H1 (cell line): ENCODE measurements around the gene CMSS1. TPM values are rescaled to one million over a fixed set of nuclear protein-coding genes. Genes with fewer than 3 reads are reported as not detected.
A peak's percentile ranks its signal among the peaks of the same experiment; 100 is the strongest.

Experiments used
- CTCF ChIA-PET: fragments of 300-600 bp; sonication (Branson Sonifier 250); formaldehyde crosslinking; loops from one replicate; lab custom pipeline; 2021; ENCODE audit not compliant: partially characterized antibody; lab: Charles Lee
- POLR2A ChIA-PET: fragments of 300-600 bp; sonication (Branson Sonifier 250); formaldehyde crosslinking; loops from one replicate; lab custom pipeline; 2021; ENCODE audit warnings: inconsistent platforms; ENCODE audit not compliant: partially characterized antibody; lab: Charles Lee
- DNase-seq, 2 experiments: peaks; one replicate each; pipeline versions ENCODE4 v3.0.0 to v3.0.0-alpha.2; 2010 to 2022; ENCODE audit warnings: low spot score in 2 of 2, low read depth in 1 of 2, mixed read lengths in 1 of 2
- FAIRE-seq: peaks from 2 replicates; lab custom pipeline; 2011; peaks lifted over from hg19 to GRCh38; lab: Jason Lieb, UNC
- H2AFZ ChIP-seq: 2 replicates; pipeline ENCODE4 v1.8.1; 2012; ENCODE audit warnings: low read length, inconsistent platforms
- H2AK5ac ChIP-seq: 2 replicates; pipeline ENCODE4 v1.6.1; 2013; ENCODE audit warnings: low read depth, low read length
- H2BK120ac ChIP-seq: replicated peaks from 2 replicates; pipeline ENCODE3; 2013; ENCODE audit warnings: low read depth, low read length, inconsistent platforms
- H2BK12ac ChIP-seq: 2 replicates; pipeline ENCODE4 v1.6.1; 2013; ENCODE audit warnings: low read depth, low read length
- H2BK15ac ChIP-seq: 2 replicates; pipeline ENCODE4 v1.6.1; 2013; ENCODE audit warnings: low read length
- H2BK20ac ChIP-seq: 2 replicates; pipeline ENCODE4 v1.6.1; 2013; ENCODE audit warnings: low read length
- H2BK5ac ChIP-seq: 2 replicates; pipeline ENCODE4 v1.6.1; 2013; ENCODE audit warnings: low read depth, low read length
- H3K14ac ChIP-seq: 2 replicates; pipeline ENCODE4 v1.6.1; 2013; ENCODE audit warnings: inconsistent platforms; ENCODE audit not compliant: insufficient read length
- H3K18ac ChIP-seq: 2 replicates; pipeline ENCODE4 v1.6.1; 2013; ENCODE audit warnings: low read length; ENCODE audit errors: extremely low read depth
- H3K23ac ChIP-seq: 2 replicates; pipeline ENCODE4 v1.6.1; 2013; ENCODE audit warnings: inconsistent platforms; ENCODE audit not compliant: insufficient read length
- H3K23me2 ChIP-seq: 2 replicates; pipeline ENCODE4 v1.6.1; 2013; ENCODE audit warnings: low read depth, low read length
- H3K27ac ChIP-seq: 2 replicates; pipeline ENCODE4 v1.6.1; 2011; ENCODE audit warnings: low read depth, low read length, inconsistent platforms
- H3K27me3 ChIP-seq, 4 experiments: replicated peaks in 1 of 4; 1 replicate in 1 of 4; 2 replicates in 3 of 4; pipeline versions ENCODE4 v1.6.1 to v1.8.1; 2011 to 2013; ENCODE audit warnings: low read length in 3 of 4, mild to moderate bottlenecking in 3 of 4, inconsistent platforms in 2 of 4, mixed read lengths in 2 of 4, moderate library complexity in 1 of 4; ENCODE audit not compliant: control insufficient read depth in 3 of 4, insufficient read depth in 3 of 4; ENCODE audit errors: extremely low read depth in 1 of 4
- H3K36me3 ChIP-seq, 4 experiments: 2 replicates each; pipeline versions ENCODE4 v1.6.1 to v1.8.1; 2011 to 2013; ENCODE audit warnings: mild to moderate bottlenecking in 4 of 4, low read length in 3 of 4, moderate library complexity in 2 of 4, control low read depth in 1 of 4, inconsistent platforms in 1 of 4; ENCODE audit not compliant: insufficient read depth in 4 of 4, control insufficient read depth in 2 of 4
- H3K4ac ChIP-seq: replicated peaks from 2 replicates; pipeline ENCODE3; 2013; ENCODE audit warnings: low read length, low read depth, mixed read lengths, inconsistent platforms; ENCODE audit not compliant: insufficient read length
- H3K4me1 ChIP-seq, 4 experiments: replicated peaks in 1 of 4; 1 replicate in 1 of 4; 2 replicates in 3 of 4; pipeline versions ENCODE4 v1.6.1 to v1.8.1; 2011 to 2013; ENCODE audit warnings: low read length in 3 of 4, inconsistent platforms in 2 of 4, mixed read lengths in 1 of 4; ENCODE audit not compliant: insufficient read depth in 4 of 4, control insufficient read depth in 3 of 4
- H3K4me2 ChIP-seq, 2 experiments: 2 replicates each; pipeline versions ENCODE4 v1.6.1 to v1.8.1; 2011 to 2013; ENCODE audit warnings: low read depth in 2 of 2, low read length in 2 of 2, control low read depth in 1 of 2, inconsistent platforms in 1 of 2, mild to moderate bottlenecking in 1 of 2; ENCODE audit not compliant: insufficient read depth in 1 of 2
- H3K4me3 ChIP-seq, 4 experiments: fragments of 200-600, 300-600 bp in 1 of 4; sonication (generic), shearing (Covaris generic), sonication (Bioruptor Twin) in 1 of 4; 2 replicates each; pipeline versions ENCODE4 v1.5.1 to v1.8.1; 2011 to 2016; ENCODE audit warnings: low read length in 4 of 4, low read depth in 3 of 4, control low read depth in 2 of 4, inconsistent platforms in 2 of 4, mild to moderate bottlenecking in 2 of 4, mixed read lengths in 1 of 4, moderate library complexity in 1 of 4; ENCODE audit not compliant: insufficient read depth in 2 of 4; ENCODE audit errors: extremely low read depth in 1 of 4
- H3K56ac ChIP-seq: replicated peaks from 2 replicates; pipeline ENCODE3; 2013; ENCODE audit warnings: low read depth, mild to moderate bottlenecking, mixed read lengths, low read length, inconsistent platforms; ENCODE audit not compliant: insufficient read length
- H3K79me1 ChIP-seq: 2 replicates; pipeline ENCODE4 v1.6.1; 2013; ENCODE audit warnings: low read depth, low read length, control low read depth
- H3K79me2 ChIP-seq, 2 experiments: 2 replicates each; pipeline versions ENCODE4 v1.6.1 to v1.8.1; 2012 to 2013; ENCODE audit warnings: low read length in 2 of 2, mild to moderate bottlenecking in 2 of 2, inconsistent platforms in 1 of 2; ENCODE audit not compliant: insufficient read depth in 2 of 2, control insufficient read depth in 1 of 2
- H3K9ac ChIP-seq, 4 experiments: replicated peaks in 1 of 4; 1 replicate in 1 of 4; 2 replicates in 3 of 4; pipeline versions ENCODE4 v1.6.1 to v1.8.1; 2011 to 2013; ENCODE audit warnings: low read depth in 3 of 4, low read length in 3 of 4, control low read depth in 2 of 4, mild to moderate bottlenecking in 2 of 4, moderate library complexity in 2 of 4, inconsistent platforms in 1 of 4; ENCODE audit errors: extremely low read depth in 1 of 4
- H3K9me3 ChIP-seq, 2 experiments: 2 replicates each; pipeline versions ENCODE4 v1.6.1 to v1.8.1; 2012 to 2013; ENCODE audit warnings: mild to moderate bottlenecking in 2 of 2, moderate library complexity in 2 of 2, control low read depth in 1 of 2, inconsistent platforms in 1 of 2, low read depth in 1 of 2, low read length in 1 of 2, mixed read lengths in 1 of 2; ENCODE audit not compliant: insufficient read depth in 2 of 2
- H4K20me1 ChIP-seq, 2 experiments: replicated peaks in 1 of 2; 2 replicates each; pipeline versions ENCODE3 to v1.8.1; 2011 to 2013; ENCODE audit warnings: inconsistent platforms in 2 of 2, low read length in 2 of 2, mild to moderate bottlenecking in 1 of 2; ENCODE audit not compliant: insufficient read depth in 2 of 2, control insufficient read depth in 1 of 2
- H4K5ac ChIP-seq: 2 replicates; pipeline ENCODE4 v1.6.1; 2013; ENCODE audit warnings: low read length, low read depth, mixed read lengths, inconsistent platforms; ENCODE audit not compliant: insufficient read length
- H4K8ac ChIP-seq: 2 replicates; pipeline ENCODE4 v1.8.0; 2013; ENCODE audit warnings: mild to moderate bottlenecking, moderate library complexity, low read length, inconsistent platforms; ENCODE audit not compliant: insufficient read depth; ENCODE audit errors: extremely low read depth
- H4K91ac ChIP-seq: replicated peaks from 2 replicates; pipeline ENCODE3; 2013; ENCODE audit warnings: low read length, mixed read lengths, inconsistent platforms; ENCODE audit not compliant: insufficient read length
- ASH2L ChIP-seq: fragments of 200-600, 300-600 bp; sonication (generic); IDR thresholded peaks from one replicate; pipeline ENCODE4 v1.7.1; 2017; ENCODE audit warnings: low read length
- CBX5 ChIP-seq: fragments of 300-800, 300-1000 bp; sonication (generic); IDR thresholded peaks from 2 replicates; pipeline ENCODE4 v1.7.1; 2016; ENCODE audit warnings: antibody characterized with exemption, low read length, low read depth
- CTBP2 ChIP-seq: IDR thresholded peaks from 2 replicates; pipeline ENCODE4 v1.7.0; 2011; ENCODE audit warnings: borderline replicate concordance, mild to moderate bottlenecking, moderate library complexity, mixed read lengths, low read length; ENCODE audit not compliant: insufficient read depth, insufficient read length
- EZH2 ChIP-seq: fragments of 200-600 bp; sonication (generic); IDR thresholded peaks from 2 replicates; pipeline ENCODE4 v1.7.1; 2012; ENCODE audit warnings: low read depth, mild to moderate bottlenecking, moderate library complexity, low read length, inconsistent platforms; ENCODE audit not compliant: severe bottlenecking
- HDAC6 ChIP-seq: IDR thresholded peaks from one replicate; pipeline ENCODE4 v1.7.1; 2012; ENCODE audit warnings: low read depth, mild to moderate bottlenecking, inconsistent platforms, low read length, moderate library complexity
- JUN ChIP-seq: IDR thresholded peaks from 2 replicates; pipeline ENCODE4 v1.6.1; 2011; ENCODE audit warnings: low read depth, mild to moderate bottlenecking, improper control_type of control experiment, low read length
- KDM5A ChIP-seq: fragments of 200-600 bp; IDR thresholded peaks from 2 replicates; pipeline ENCODE4 v1.7.1; 2012; ENCODE audit warnings: mild to moderate bottlenecking, low read length, inconsistent platforms, mixed read lengths
- SAP30 ChIP-seq: fragments of 300-600 bp; sonication (generic); IDR thresholded peaks from 2 replicates; pipeline ENCODE4 v1.7.1; 2012; ENCODE audit warnings: low read length, moderate library complexity, mild to moderate bottlenecking, inconsistent platforms; ENCODE audit not compliant: insufficient read depth, insufficient replicate concordance
- SIX5 ChIP-seq: IDR thresholded peaks from 2 replicates; pipeline ENCODE4 v1.6.1; 2011; ENCODE audit warnings: mild to moderate bottlenecking, low read depth, low read length
- TAF1 ChIP-seq: IDR thresholded peaks from 2 replicates; pipeline ENCODE4 v1.6.1; 2011; ENCODE audit warnings: mild to moderate bottlenecking, low read depth, low read length
- TAF7 ChIP-seq: optimal IDR thresholded peaks from 2 replicates; pipeline ENCODE3; 2011; ENCODE audit warnings: low read depth, mild to moderate bottlenecking, inconsistent platforms, low read length, moderate library complexity, borderline replicate concordance
- TCF12 ChIP-seq: IDR thresholded peaks from 2 replicates; pipeline ENCODE4 v1.6.1; 2011; ENCODE audit warnings: low read depth, mild to moderate bottlenecking, low read length
- TEAD4 ChIP-seq: IDR thresholded peaks from 2 replicates; pipeline ENCODE4 v1.6.1; 2012; ENCODE audit warnings: low read depth, low read length, inconsistent platforms, mixed read lengths
- WGBS, 2 experiments: shearing (Covaris generic) in 1 of 2; methylation state at CpG; one replicate each; pipeline versions ENCODE4 v1.1.6 to v1.1.7; 2013 to 2015; ENCODE audit warnings: low lambda C conversion rate in 2 of 2, mixed read lengths in 2 of 2, inconsistent platforms in 1 of 2, low coverage in 1 of 2, missing lambda C conversion rate in 1 of 2; ENCODE audit not compliant: insufficient replicate concordance in 2 of 2, insufficient coverage in 1 of 2, insufficient read length in 1 of 2; ENCODE audit errors: extremely low coverage in 1 of 2, missing lambda C conversion rate in 1 of 2; 5-methylcytosine and 5-hydroxymethylcytosine counted together
- polyA plus RNA-seq, 7 experiments: library from polyadenylated mRNA; depleted of rRNA in 3 of 7; stranded (reverse) in 5 of 7; unstranded in 2 of 7; fragments of >200 nt in 5 of 7; fragments of 200-250 nt in 2 of 7; gene quantifications; 1 replicate in 5 of 7; 2 replicates in 1 of 7; 4 replicates in 1 of 7; pipeline versions ENCODE4 v1.2.1 to v1.2.3, GENCODE V29; 2011 to 2013; ENCODE audit warnings: missing spikeins in 2 of 7, mixed read lengths in 2 of 7
- total RNA-seq: library from RNA; stranded (reverse); fragmentation: NEBNext Ultra II Directional; extraction: Animal tissue kit (Norgen Biotek cat#: 25700); gene quantifications from 2 replicates; pipeline ENCODE4 v1.2.1, GENCODE V29; 2021
- TF ChIP-seq, protein P1 (sequence below): IDR thresholded peaks from 2 replicates; pipeline ENCODE4 v1.6.1; 2012; ENCODE audit warnings: inconsistent platforms

Gene CMSS1
- total and polyA plus RNA-seq, 2 of the 8 experiments (the other 6 are each of a cell fraction or from before 2014, with no cell fraction given) = 15.2 to 75.1 TPM

DNA sequence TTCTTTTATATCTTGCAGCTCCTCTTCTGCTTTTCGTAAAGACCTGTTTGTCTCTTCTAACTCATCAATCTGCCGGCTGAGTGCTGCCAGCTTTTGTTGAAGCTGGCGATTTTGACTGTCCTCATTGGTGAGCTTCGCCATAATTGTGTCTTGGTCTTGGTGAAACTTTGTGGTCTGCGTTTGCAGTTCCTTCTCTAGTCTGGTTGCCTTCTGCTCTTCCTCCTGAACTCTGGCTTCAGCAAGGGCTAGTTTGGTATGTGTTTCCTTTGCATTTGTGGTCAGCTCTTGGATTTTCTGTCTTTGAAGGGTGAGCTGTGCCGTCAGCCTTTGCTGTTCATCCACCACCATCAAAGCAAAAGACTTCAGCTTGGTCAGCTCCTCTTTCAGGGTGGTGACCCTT lies 32.9 kb downstream of the CMSS1 start:
- H3K18ac ChIP-seq = no peak overlapping the region
- no peak overlapping the region for H4K5ac ChIP-seq
- 89% methylated on average over 6 of the region's 6 CpGs; no CpG with 5 or more reads in 1 of the 2 experiments for WGBS, 2 experiments
- no peak overlapping the region for H2BK5ac ChIP-seq
- DNase-seq (no peak), FAIRE-seq (no peak)
- no peaks in the 10 kb centered on the region for H3K36me3 ChIP-seq
- peaks cover 0 to 42% of the 10 kb centered on the region in 2 experiments; a peak in 2 of 4 replicates for H3K79me2 ChIP-seq
- H4K8ac ChIP-seq = no peak overlapping the region
- H3K9ac ChIP-seq = no peak overlapping the region
- H2AK5ac ChIP-seq = 0 out of 2 replicates have a peak overlapping the region, but pooled peaks have one; percentile 19
- peaks cover 2% of the 10 kb centered on the region in 2 experiments for H4K20me1 ChIP-seq
- H3K14ac ChIP-seq = no peak overlapping the region
- no peak overlapping the region for H3K23ac ChIP-seq
- no peak overlapping the region for H2BK15ac ChIP-seq
- H2BK20ac ChIP-seq = no peak overlapping the region
- H3K9me3 ChIP-seq = no peaks in the 10 kb centered on the region
- POLR2A ChIA-PET = no interaction called here
- no peak overlapping the region for H3K27ac ChIP-seq
- H3K79me1 ChIP-seq = peaks cover 6% of the 10 kb centered on the region
- no peak overlapping the region for H4K91ac ChIP-seq
- H3K27me3 ChIP-seq = no peaks in the 10 kb centered on the region
- no peak overlapping the region for H2AFZ ChIP-seq
- H3K23me2 ChIP-seq = no peaks in the 10 kb centered on the region
- no peak overlapping the region for H3K4me3 ChIP-seq
- H2BK12ac ChIP-seq = no peak overlapping the region
- H3K4ac ChIP-seq = no peak overlapping the region
- no peak overlapping the region for H3K56ac ChIP-seq
- no peak overlapping the region for H3K4me2 ChIP-seq
- H3K4me1 ChIP-seq = peaks cover 2 to 11% (median 5%) of the 10 kb centered on the region in 4 experiments; a peak in 3 of 7 replicates
- no peak overlapping the region for H2BK120ac ChIP-seq
- CTCF ChIA-PET = interaction anchor here (0.6 to 2.0 kb wide), 10 partner anchors 10 to 423 kb away, joined by 3 to 8 read pairs (median 4); partner anchors contain the start of gene TBC1D23
- TF ChIP-seq TAF1 = no peak
- no peak for TF ChIP-seq SAP30
- no peak for TF ChIP-seq TAF7
- TF ChIP-seq CTBP2 = no peak
- TF ChIP-seq JUN = no peak
- TF ChIP-seq CBX5 = no peak
- TF ChIP-seq KDM5A = no peak
- no peak for TF ChIP-seq SIX5
- TF ChIP-seq, protein P1, sequence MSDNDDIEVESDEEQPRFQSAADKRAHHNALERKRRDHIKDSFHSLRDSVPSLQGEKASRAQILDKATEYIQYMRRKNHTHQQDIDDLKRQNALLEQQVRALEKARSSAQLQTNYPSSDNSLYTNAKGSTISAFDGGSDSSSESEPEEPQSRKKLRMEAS = no peak
- no peak for TF ChIP-seq HDAC6
- TF ChIP-seq EZH2 = no peak
- no peak for TF ChIP-seq TEAD4
- TF ChIP-seq ASH2L = no peak
- TF ChIP-seq TCF12 = no peak
